ENCODE data around the gene TBC1D10A.

The TBC1D10A gene

DNA sequence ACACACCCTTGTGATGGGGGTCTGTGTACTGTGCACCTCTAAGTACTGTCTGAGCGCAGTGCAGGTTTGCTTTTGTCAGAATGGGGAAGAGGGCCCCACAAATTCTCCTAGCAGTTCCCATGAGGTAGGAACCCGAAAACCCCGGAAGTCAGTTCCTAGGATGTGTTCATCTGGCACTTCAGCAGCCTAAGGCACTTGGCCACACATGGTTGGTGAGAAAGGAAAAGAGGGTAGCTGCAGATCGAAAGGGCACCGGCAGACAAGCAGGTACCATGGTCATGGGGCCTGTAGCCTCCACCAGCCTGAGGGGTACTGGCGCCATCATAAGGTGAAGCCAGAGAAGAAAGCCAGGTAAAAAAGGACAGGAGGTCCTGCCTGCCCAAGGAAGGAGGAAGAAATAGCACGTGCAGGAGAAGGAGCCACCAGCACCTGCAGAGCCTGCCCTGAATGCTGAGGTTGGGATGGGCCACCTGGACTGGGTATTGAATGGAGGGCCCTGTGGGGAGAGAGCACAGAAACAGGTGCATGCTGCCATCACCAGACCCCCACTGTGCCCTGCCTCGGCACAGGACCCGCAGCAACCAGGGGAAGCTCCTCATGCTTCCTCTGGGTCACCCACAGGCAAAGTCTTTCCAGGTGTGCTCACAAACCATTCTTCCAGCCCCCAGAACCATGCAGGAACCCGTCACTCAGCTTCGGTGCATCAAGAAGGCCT is 29.3 kb downstream of the TBC1D10A start:
- no peak for DNase-seq

DNA sequence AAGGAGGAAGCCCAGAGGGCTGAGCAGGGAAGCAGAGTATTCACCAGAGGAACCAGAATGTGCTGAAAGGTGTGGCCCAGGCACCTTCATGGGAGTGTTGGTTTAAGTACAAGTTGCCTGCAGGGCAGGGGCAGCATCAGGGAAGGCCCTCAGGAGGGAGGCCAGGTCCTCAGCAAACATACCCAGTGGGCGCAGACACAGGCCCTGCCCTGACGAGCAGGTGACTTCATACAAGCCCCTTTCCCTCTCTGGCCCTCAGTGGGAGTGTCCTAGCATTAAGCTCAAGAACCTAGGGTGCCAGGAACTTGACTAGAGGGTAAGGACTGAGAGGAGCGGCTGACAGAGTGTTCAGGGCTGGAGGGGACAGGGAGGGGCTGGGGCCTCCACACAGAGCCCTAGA is 29.9 kb downstream of the TBC1D10A start:
- no peak for DNase-seq

GRCh38 chr22:30296324-30296723 is 30.4 kb downstream of the TBC1D10A start:
- no peak for DNase-seq

DNA sequence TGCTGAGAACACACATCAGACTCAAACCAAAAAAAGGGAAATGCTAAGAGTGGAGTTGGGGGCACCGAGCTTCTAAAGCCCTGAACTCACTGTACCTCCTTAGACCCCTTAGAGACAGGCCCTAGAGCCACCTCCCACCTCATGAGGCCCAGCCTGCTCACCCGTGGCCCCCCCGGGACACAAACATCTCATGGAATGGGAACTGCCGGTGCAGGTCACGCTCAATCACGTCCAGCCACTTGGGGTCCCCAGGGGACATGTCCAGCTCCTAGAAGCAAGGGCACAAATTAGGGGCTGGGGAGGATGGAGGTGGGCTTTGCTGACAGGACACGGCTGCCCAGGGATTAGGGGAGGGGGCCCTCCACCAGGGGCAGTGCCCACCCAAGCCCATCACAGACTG is 31.2 kb downstream of the TBC1D10A start:
- DNase-seq = no peak

- DNase-seq = no peak
Observed at GRCh38 chr22:30294830-30295229, 31.9 kb downstream of the TBC1D10A start.

GRCh38 chr22:30294066-30294465 is 32.7 kb downstream of the TBC1D10A start:
- no peak for DNase-seq

- no peak for DNase-seq
Observed at GRCh38 chr22:30293026-30293425, 33.7 kb downstream of the TBC1D10A start.

GRCh38 chr22:30292069-30292970 is 34.4 kb downstream of the TBC1D10A start:
- no peak for DNase-seq

GRCh38 chr22:30291058-30291892 is 35.5 kb downstream of the TBC1D10A start:
- peak; percentile 85 for DNase-seq

DNA sequence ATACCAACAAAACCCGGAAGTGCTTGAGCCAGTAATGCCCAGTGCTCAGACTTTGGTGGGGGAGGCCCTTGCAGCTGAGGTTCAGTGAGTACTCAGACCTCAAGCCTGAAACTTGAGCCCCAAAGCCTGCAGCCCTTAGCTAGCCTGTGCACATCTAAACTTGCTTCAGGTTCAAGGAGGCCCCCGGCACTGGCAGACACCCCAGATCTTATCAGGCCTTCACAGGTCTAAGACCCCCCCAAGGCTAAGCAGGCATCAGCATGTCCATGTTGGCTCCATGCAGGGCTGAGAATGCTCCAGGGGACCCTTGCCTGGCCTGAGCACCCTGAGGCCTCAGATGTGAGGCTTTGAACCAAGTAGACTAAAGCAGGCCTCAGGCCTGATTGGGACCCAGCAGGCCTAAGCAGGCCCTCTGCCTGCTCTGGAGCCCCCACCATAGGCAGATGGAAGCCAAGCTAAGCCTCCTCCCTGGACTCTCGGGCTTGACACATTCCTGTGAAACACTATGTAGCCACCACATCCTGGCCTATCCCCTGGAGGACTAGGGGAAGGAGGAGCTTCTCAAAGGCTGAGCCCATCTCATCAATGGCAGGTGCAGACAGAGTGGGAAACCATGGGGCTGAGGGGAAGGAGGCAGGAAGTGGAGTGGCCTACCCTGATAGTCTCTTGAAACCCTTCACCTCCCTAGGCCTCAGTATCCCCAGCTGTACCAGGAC is 36.2 kb downstream of the TBC1D10A start:
- peak; percentile 85 for DNase-seq

- no peak for DNase-seq
Observed at GRCh38 chr22:30289980-30290313, 36.8 kb downstream of the TBC1D10A start.

GRCh38 chr22:30289141-30289979 is 37.4 kb downstream of the TBC1D10A start, which contains the start of gene CASTOR1:
Gene CASTOR1, minus strand, starts transcription at chr22:30289505. Its CDS starts 8 bp downstream, at chr22:30289497.
- peak; percentile 95 for DNase-seq

GRCh38 chr22:30288419-30289140 is 38.2 kb downstream of the TBC1D10A start:
- DNase-seq = no peak

DNA sequence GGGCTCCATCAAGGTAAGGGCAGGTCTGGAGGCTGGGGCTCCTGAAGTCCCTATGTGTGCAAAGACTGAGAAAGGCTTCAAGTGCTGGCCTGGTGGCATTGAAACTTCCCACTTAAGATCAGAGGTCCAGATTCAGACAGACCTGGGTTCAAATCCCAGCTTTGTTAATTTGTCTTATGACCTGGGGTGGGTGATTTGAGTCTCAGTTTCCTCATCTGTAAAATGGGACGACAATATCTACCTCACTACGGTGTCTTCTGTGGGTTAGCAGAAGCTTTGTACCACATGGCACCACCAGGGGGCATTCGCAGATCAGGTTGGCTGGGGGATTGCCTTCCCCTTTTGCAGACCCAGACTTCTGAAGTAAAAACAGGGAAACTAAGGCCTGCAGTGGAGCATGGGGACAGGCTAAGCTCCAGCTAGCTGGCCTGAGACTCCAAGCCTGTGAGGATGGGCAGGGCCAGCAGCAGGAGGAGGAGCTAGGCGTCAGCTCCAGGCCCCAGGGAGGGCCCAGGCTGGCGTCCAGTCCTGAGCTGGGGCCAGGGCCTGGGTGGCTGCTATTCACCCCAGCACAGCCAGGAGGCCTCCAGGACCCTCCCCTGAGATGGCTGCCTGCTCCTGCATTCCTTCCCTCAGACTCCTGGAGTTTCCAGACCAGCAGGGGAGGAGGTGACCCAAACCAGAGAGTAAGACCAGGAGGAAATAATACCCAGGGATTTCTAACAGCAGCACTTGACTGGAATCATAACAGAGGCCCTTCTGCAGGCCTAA is 38.9 kb downstream of the TBC1D10A start:
- peak; percentile 61 for DNase-seq

GRCh38 chr22:30286813-30287647 is 39.7 kb downstream of the TBC1D10A start:
- peak; percentile 10 for DNase-seq

GRCh38 chr22:30286331-30286730 is 40.4 kb downstream of the TBC1D10A start:
- no peak for DNase-seq

DNA sequence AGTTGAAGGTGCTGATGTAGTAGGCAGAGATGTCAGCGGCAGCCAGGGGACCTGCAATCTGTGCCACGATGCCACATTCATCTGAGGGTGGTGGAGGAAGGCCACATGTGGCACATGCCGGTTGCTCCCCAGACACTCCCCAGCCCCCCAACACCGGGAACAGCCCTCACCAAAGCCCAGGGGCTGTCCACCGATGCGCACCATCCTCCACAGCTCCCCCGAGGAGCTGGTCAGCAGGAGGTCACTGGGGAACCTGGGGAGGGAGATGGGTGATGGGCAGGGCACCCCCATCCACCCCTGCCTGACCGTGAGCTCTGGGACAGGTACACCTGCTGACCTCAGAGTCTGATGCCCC is 40.9 kb downstream of the TBC1D10A start:
- DNase-seq = no peak

GRCh38 chr22:30285176-30285845 is 41.4 kb downstream of the TBC1D10A start:
- DNase-seq = no peak

- DNase-seq = no peak
Observed at GRCh38 chr22:30284666-30285065, 42.1 kb downstream of the TBC1D10A start.
